PC-9 (cell line): ENCODE results near the gene MRC2.

ENCODE experiments used
- CTCF ChIP-seq: fragments of 200-600 bp; sonication (generic); conservative IDR thresholded peaks from 2 replicates; pipeline ENCODE4 v1.6.1; 2017; ENCODE audit warnings: mixed run types, antibody characterized with exemption, mild to moderate bottlenecking, moderate library complexity
- EZH2 ChIP-seq: fragments of 200-600 bp; sonication (generic); IDR thresholded peaks from 2 replicates; pipeline ENCODE4 v1.8.0; 2017; ENCODE audit warnings: antibody characterized with exemption, low read depth

- TF ChIP-seq CTCF (no peak), EZH2 (no peak)
Measured at GRCh38 chr17:62675701-62676100, 48.2 kb downstream of the MRC2 start.
